ENCODE results near the gene HSD17B1. TPM values are rescaled to one million over a fixed set of nuclear protein-coding genes. Genes with fewer than 3 reads are reported as not detected.

Gene HSD17B1
- total and polyA plus RNA-seq, 2 of the 13 experiments (the other 11 are each of a cell fraction or from before 2014, with no cell fraction given): 0.54 to 0.93 TPM

GRCh38 chr17:42530952-42531454 lies 21.7 kb upstream of the HSD17B1 start (continued):
- TF ChIP-seq, protein P1, sequence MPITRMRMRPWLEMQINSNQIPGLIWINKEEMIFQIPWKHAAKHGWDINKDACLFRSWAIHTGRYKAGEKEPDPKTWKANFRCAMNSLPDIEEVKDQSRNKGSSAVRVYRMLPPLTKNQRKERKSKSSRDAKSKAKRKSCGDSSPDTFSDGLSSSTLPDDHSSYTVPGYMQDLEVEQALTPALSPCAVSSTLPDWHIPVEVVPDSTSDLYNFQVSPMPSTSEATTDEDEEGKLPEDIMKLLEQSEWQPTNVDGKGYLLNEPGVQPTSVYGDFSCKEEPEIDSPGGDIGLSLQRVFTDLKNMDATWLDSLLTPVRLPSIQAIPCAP (CRISPR knock-in tag; IDR thresholded peaks at IDR 0.05; ENCODE audit: low read depth): no peak
- TF ChIP-seq TARDBP (CRISPR knock-in tag; IDR thresholded peaks at IDR 0.05) (peak; percentile 90), ZNF619 (CRISPR knock-in tag; IDR thresholded peaks at IDR 0.05) (no peak; the same call in 1 of the 2 replicates), MTF2 (CRISPR knock-in tag; IDR thresholded peaks at IDR 0.05; ENCODE audit: borderline replicate concordance) (no peak), NFIB (CRISPR knock-in tag; IDR thresholded peaks at IDR 0.05; ENCODE audit: borderline replicate concordance) (no peak), BCL6 (CRISPR knock-in tag; IDR thresholded peaks at IDR 0.05) (peak; percentile 84), ATF1 (CRISPR knock-in tag; IDR thresholded peaks at IDR 0.05) (no peak; the same call in 1 of the 2 replicates), KLF15 (CRISPR knock-in tag; IDR thresholded peaks at IDR 0.05; ENCODE audit: borderline replicate concordance) (no peak), PPARG (CRISPR knock-in tag; conservative IDR thresholded peaks at IDR 0.05) (peak; percentile 80; the same call in 1 of the 2 replicates), ZBTB34 (CRISPR knock-in tag; IDR thresholded peaks at IDR 0.05) (0 out of 2 replicates have a peak, but pooled peaks have one; percentile 39), ARHGAP35 (CRISPR knock-in tag; IDR thresholded peaks at IDR 0.05; ENCODE audit: borderline replicate concordance) (no peak), MLLT10 (CRISPR knock-in tag; IDR thresholded peaks at IDR 0.05) (no peak), ZNF264 (CRISPR knock-in tag; IDR thresholded peaks at IDR 0.05) (0 out of 2 replicates have a peak, but pooled peaks have one; percentile 27), ARID2 (CRISPR knock-in tag; IDR thresholded peaks at IDR 0.05; ENCODE audit: borderline replicate concordance) (0 out of 2 replicates have a peak, but pooled peaks have one; percentile 44), CSRNP2 (CRISPR knock-in tag; conservative IDR thresholded peaks at IDR 0.05; ENCODE audit: low read depth) (no peak), DMTF1 (CRISPR knock-in tag; IDR thresholded peaks at IDR 0.05) (no peak)
- TF ChIP-seq, protein P2, sequence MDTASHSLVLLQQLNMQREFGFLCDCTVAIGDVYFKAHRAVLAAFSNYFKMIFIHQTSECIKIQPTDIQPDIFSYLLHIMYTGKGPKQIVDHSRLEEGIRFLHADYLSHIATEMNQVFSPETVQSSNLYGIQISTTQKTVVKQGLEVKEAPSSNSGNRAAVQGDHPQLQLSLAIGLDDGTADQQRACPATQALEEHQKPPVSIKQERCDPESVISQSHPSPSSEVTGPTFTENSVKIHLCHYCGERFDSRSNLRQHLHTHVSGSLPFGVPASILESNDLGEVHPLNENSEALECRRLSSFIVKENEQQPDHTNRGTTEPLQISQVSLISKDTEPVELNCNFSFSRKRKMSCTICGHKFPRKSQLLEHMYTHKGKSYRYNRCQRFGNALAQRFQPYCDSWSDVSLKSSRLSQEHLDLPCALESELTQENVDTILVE (CRISPR knock-in tag; IDR thresholded peaks at IDR 0.05): peak; percentile 61; the same call in 1 of the 2 replicates
- TF ChIP-seq, protein P3, sequence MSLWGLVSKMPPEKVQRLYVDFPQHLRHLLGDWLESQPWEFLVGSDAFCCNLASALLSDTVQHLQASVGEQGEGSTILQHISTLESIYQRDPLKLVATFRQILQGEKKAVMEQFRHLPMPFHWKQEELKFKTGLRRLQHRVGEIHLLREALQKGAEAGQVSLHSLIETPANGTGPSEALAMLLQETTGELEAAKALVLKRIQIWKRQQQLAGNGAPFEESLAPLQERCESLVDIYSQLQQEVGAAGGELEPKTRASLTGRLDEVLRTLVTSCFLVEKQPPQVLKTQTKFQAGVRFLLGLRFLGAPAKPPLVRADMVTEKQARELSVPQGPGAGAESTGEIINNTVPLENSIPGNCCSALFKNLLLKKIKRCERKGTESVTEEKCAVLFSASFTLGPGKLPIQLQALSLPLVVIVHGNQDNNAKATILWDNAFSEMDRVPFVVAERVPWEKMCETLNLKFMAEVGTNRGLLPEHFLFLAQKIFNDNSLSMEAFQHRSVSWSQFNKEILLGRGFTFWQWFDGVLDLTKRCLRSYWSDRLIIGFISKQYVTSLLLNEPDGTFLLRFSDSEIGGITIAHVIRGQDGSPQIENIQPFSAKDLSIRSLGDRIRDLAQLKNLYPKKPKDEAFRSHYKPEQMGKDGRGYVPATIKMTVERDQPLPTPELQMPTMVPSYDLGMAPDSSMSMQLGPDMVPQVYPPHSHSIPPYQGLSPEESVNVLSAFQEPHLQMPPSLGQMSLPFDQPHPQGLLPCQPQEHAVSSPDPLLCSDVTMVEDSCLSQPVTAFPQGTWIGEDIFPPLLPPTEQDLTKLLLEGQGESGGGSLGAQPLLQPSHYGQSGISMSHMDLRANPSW (CRISPR knock-in tag; IDR thresholded peaks at IDR 0.05; ENCODE audit: borderline replicate concordance): no peak; the same call in 1 of the 2 replicates
